Measurements from ENCODE around the gene ARL14. TPM values are rescaled to one million over a fixed set of nuclear protein-coding genes. Genes with fewer than 3 reads are reported as not detected.

Gene ARL14
- total and polyA plus RNA-seq, 11 donors = not detected

- intact Hi-C loops (cut with DNase I) = loop anchor here in 2 of 10 donors (10.0 kb wide), 2 partner anchors 113 to 717 kb away; no protein-coding TSS in a partner anchor
- peak overlapping the region in 3 of 12 donors; percentile 26 to 40 (median 28) for H3K27ac ChIP-seq
- no peak for TF ChIP-seq POLR2A (IDR thresholded peaks at IDR 0.05)
- TF ChIP-seq CTCF (IDR thresholded peaks at IDR 0.05) = no peak
- no peaks in the 10 kb centered on the region for H3K36me3 ChIP-seq
- no peaks in the 10 kb centered on the region for H3K9me3 ChIP-seq
- DNase-seq = no peak
- no peaks in the 10 kb centered on the region for H3K27me3 ChIP-seq
- peak; percentile 34 to 67 (median 55) for ATAC-seq
- 90 to 94% (median 91%) methylated on average over 1 of the region's 1 CpG for WGBS, 4 donors
- H3K4me3 ChIP-seq = no peak overlapping the region
- H3K4me1 ChIP-seq = peaks cover 0 to 17% (median 8%) of the 10 kb centered on the region in 12 donors
Observed at GRCh38 chr3:160697637-160698380, 20.8 kb downstream of the ARL14 start.

- DNase-seq = no peak
- no peaks in the 10 kb centered on the region for H3K9me3 ChIP-seq
- H3K27ac ChIP-seq = peak overlapping the region in 2 of 12 donors; percentile 8 to 9
- WGBS, 4 donors = 74 to 84% (median 80%) methylated on average over 1 of the region's 1 CpG
- ATAC-seq = no peak
- peaks cover 0 to 17% (median 8%) of the 10 kb centered on the region in 12 donors for H3K4me1 ChIP-seq
- no peak overlapping the region for H3K4me3 ChIP-seq
- no peak for TF ChIP-seq POLR2A (IDR thresholded peaks at IDR 0.05)
- TF ChIP-seq CTCF (IDR thresholded peaks at IDR 0.05) = no peak
- intact Hi-C loops (cut with DNase I) = loop anchor here in 2 of 10 donors (10.0 kb wide), 2 partner anchors 114 to 716 kb away; no protein-coding TSS in a partner anchor
- no peaks in the 10 kb centered on the region for H3K27me3 ChIP-seq
- H3K36me3 ChIP-seq = no peaks in the 10 kb centered on the region
Observed at GRCh38 chr3:160698599-160699195, 21.7 kb downstream of the ARL14 start.

GRCh38 chr3:160701490-160701889 lies 24.5 kb downstream of the ARL14 start:
- DNase-seq (no peak), ATAC-seq (peak in 2 of 4 donors; percentile 20 to 51)
- no peaks in the 10 kb centered on the region for H3K9me3 ChIP-seq
- no peak overlapping the region for H3K4me3 ChIP-seq
- WGBS, 4 donors = 65 to 94% (median 79%) methylated on average over 1 of the region's 1 CpG
- no peaks in the 10 kb centered on the region for H3K36me3 ChIP-seq
- peaks cover 0 to 17% (median 8%) of the 10 kb centered on the region in 12 donors for H3K4me1 ChIP-seq
- no peak overlapping the region for H3K27ac ChIP-seq
- no peaks in the 10 kb centered on the region for H3K27me3 ChIP-seq
- intact Hi-C loops (cut with DNase I) = loop anchor here in 2 of 10 donors (10.0 kb wide), 2 partner anchors 503 to 723 kb away; no protein-coding TSS in a partner anchor
- TF ChIP-seq CTCF (IDR thresholded peaks at IDR 0.05) (no peak), POLR2A (IDR thresholded peaks at IDR 0.05) (no peak)

- DNase-seq (no peak), ATAC-seq (no peak)
- Histone ChIP-seq H3K9me3 (no peaks in the 10 kb centered on the region), H3K27ac (no peak overlapping the region), H3K36me3 (no peaks in the 10 kb centered on the region), H3K4me3 (no peak overlapping the region), H3K4me1 (peaks cover 0 to 17% (median 7%) of the 10 kb centered on the region in 12 donors), H3K27me3 (no peaks in the 10 kb centered on the region)
- intact Hi-C loops (cut with DNase I) = loop anchor here in 2 of 10 donors (10.0 kb wide), 2 partner anchors 503 to 723 kb away; no protein-coding TSS in a partner anchor
- TF ChIP-seq CTCF (IDR thresholded peaks at IDR 0.05) (no peak), POLR2A (IDR thresholded peaks at IDR 0.05) (no peak)
- WGBS, 4 donors = 85 to 98% (median 96%) methylated on average over 1 of the region's 1 CpG
Observed at GRCh38 chr3:160702290-160702689, 25.3 kb downstream of the ARL14 start.
